Heart right ventricle (tissue), 16 donors: ENCODE measurements around the gene SLC41A2. TPM values are rescaled to one million over a fixed set of nuclear protein-coding genes. Genes with fewer than 3 reads are reported as not detected.

Experiments used
- ATAC-seq, 8 donors: fragments of 200-7000 bp; cut with Tn5 transposase; one replicate each; pipeline ENCODE4 v1.9.1; 2020; ENCODE audit warnings: mild to moderate bottlenecking in 8 of 8, moderate library complexity in 8 of 8, moderate number of reproducible peaks in 1 of 8
- DNase-seq, 2 donors: peaks; one replicate each; pipeline ENCODE4 v3.0.0-alpha.2; 2020
- H3K27ac ChIP-seq, 10 donors: fragments of 200-600 bp; sonication (generic) in 2 of 10; one replicate each; pipeline versions ENCODE4 v1.5.0 to v1.8.0; 2020 to 2022; ENCODE audit warnings: mild to moderate bottlenecking in 3 of 10
- H3K27me3 ChIP-seq, 7 donors: fragments of 200-600 bp; one replicate each; pipeline ENCODE4 v1.8.0; 2021 to 2022; ENCODE audit warnings: mild to moderate bottlenecking in 2 of 7
- H3K36me3 ChIP-seq, 9 donors: fragments of 200-600 bp; sonication (generic) in 1 of 9; one replicate each; pipeline versions ENCODE4 v1.5.0 to v1.8.0; 2020 to 2022; ENCODE audit warnings: mild to moderate bottlenecking in 2 of 9
- H3K4me1 ChIP-seq, 9 donors: fragments of 200-600 bp; sonication (generic) in 1 of 9; one replicate each; pipeline versions ENCODE4 v1.5.0 to v1.8.0; 2020 to 2022; ENCODE audit warnings: mild to moderate bottlenecking in 4 of 9
- H3K4me3 ChIP-seq, 10 donors: fragments of 200-600 bp; sonication (generic) in 2 of 10; one replicate each; pipeline versions ENCODE4 v1.5.0 to v1.8.0; 2020 to 2022; ENCODE audit warnings: mild to moderate bottlenecking in 7 of 10, moderate library complexity in 2 of 10
- H3K9me3 ChIP-seq, 11 donors: fragments of 200-600 bp in 10 of 11; sonication (generic) in 2 of 11; one replicate each; pipeline versions ENCODE4 v1.5.0 to v1.8.0; 2013 to 2022; ENCODE audit warnings: mild to moderate bottlenecking in 2 of 11, control low read depth in 1 of 11, moderate library complexity in 1 of 11
- CTCF ChIP-seq, 9 donors: fragments of 200-600 bp; sonication (generic) in 2 of 9; IDR thresholded peaks; one replicate each; pipeline versions ENCODE4 v1.5.0 to v1.8.0; 2021 to 2022; ENCODE audit warnings: antibody characterized with exemption in 9 of 9, mild to moderate bottlenecking in 5 of 9, moderate library complexity in 1 of 9
- WGBS, 2 donors: extraction: QIAGEN DNeasy Blood & Tissue Kit; methylation state at CpG; one replicate each; pipeline ENCODE4 v1.1.7; 2013; ENCODE audit warnings: inconsistent platforms in 1 of 2; 5-methylcytosine and 5-hydroxymethylcytosine counted together
- intact Hi-C, 10 donors: fragments of 100-400 bp; cut with DNase I; formaldehyde crosslinking; loops; one replicate each; pipeline versions ENCODE4 v1.11.1 to v1.14.2; 2022
- polyA plus RNA-seq, 2 donors: library from polyadenylated mRNA; stranded (reverse); fragments of 200-250 nt; gene quantifications; one replicate each; pipeline ENCODE4 v1.2.3, GENCODE V29; 2013
- total RNA-seq, 10 donors: library from RNA; stranded (reverse); fragmentation: NEBNext Ultra II Directional in 3 of 10; extraction: Animal tissue kit (Norgen Biotek cat#: 25700) in 3 of 10; gene quantifications; one replicate each; pipeline versions ENCODE4 v1.2.1 to v1.2.4, GENCODE V29; 2021 to 2023
- donor health status: Arrhythmogenic right ventricular cardiomyopathy.
- donor health status: ischemic (EF 13 %, LVEDD 7.1; RV severe dilation, severe dysfunction).
- donor health status: healthy with polysubstance abuse.
- donor health status: DM: no; HTN: yes; CAD: no.
- donor health status: DM: no; HTN: no; CAD: no.
- donor health status: ischemic (EF 25% LVEDD 6.9; RV normal size, moderate dysfunction).
- donor health status: ischemic (EF 25% LVEDD 5.7; RV mildly dilated, moderate dysfunction).
- donor health status: healthy.
- donor health status: DM: yes; HTN: yes; CAD: no.
- donor health status: Ischemic cardiomyopathy.
- donor health status: ischemic (EF 35%, LVEDD 5.7; RV mildly dilated, moderate dysfunction).
- donor health status: nonischemic (EF 11% LVEDD 7.7; RV severe dilation, severe dysfunction).
- donor health status: DM: yes; HTN: yes; CAD: no.
- donor health status: PGD.
- donor health status: ischemic (EF 29% LVEDD 5.4; RV normal size, mild dysfunction).
- donor health status: nonischemic (EF 23%, LVEDD 6.1; RV moderate dilation, normal function).

The SLC41A2 gene
- total and polyA plus RNA-seq, 12 donors, result 0.37 to 9.2 (median 2.9) TPM

GRCh38 chr12:104942075-104942474, 16.0 kb downstream of the SLC41A2 start:
- Histone ChIP-seq H3K36me3 (no peaks in the 10 kb centered on the region), H3K9me3 (peaks cover 0 to 7% (median 0%) of the 10 kb centered on the region in 11 donors), H3K4me1 (no peaks in the 10 kb centered on the region), H3K27ac (no peak overlapping the region), H3K27me3 (peaks cover 0 to 5% (median 0%) of the 10 kb centered on the region in 7 donors), H3K4me3 (no peak overlapping the region)
- no peak for ATAC-seq
- no peak for TF ChIP-seq CTCF (IDR thresholded peaks at IDR 0.05)
- DNase-seq, result no peak
- WGBS, 2 donors, result 88 to 96% methylated on average over 4 of the region's 4 CpGs
- intact Hi-C loops, result no loop called here

- H3K36me3 ChIP-seq, result no peaks in the 10 kb centered on the region
- no peak overlapping the region for H3K4me3 ChIP-seq
- no peaks in the 10 kb centered on the region for H3K4me1 ChIP-seq
- TF ChIP-seq CTCF (IDR thresholded peaks at IDR 0.05), result no peak
- DNase-seq (no peak), ATAC-seq (no peak)
- peaks cover 0 to 5% (median 0%) of the 10 kb centered on the region in 7 donors for H3K27me3 ChIP-seq
- intact Hi-C loops, result no loop called here
- WGBS, 2 donors, result 91 to 95% methylated on average over 3 of the region's 3 CpGs
- H3K27ac ChIP-seq, result no peak overlapping the region
- H3K9me3 ChIP-seq, result peaks cover 0 to 7% (median 0%) of the 10 kb centered on the region in 11 donors
Observed at GRCh38 chr12:104941454-104941853, 16.6 kb downstream of the SLC41A2 start.

GRCh38 chr12:104939089-104939488, 19.0 kb downstream of the SLC41A2 start:
- DNase-seq, result no peak
- Histone ChIP-seq H3K4me3 (no peak overlapping the region), H3K27ac (no peak overlapping the region), H3K27me3 (peaks cover 0 to 5% (median 0%) of the 10 kb centered on the region in 7 donors), H3K36me3 (no peaks in the 10 kb centered on the region), H3K9me3 (peaks cover 0 to 7% (median 0%) of the 10 kb centered on the region in 11 donors), H3K4me1 (no peaks in the 10 kb centered on the region)
- ATAC-seq, result no peak
- 80 to 86% methylated on average over 2 of the region's 2 CpGs for WGBS, 2 donors
- intact Hi-C loops, result no loop called here
- TF ChIP-seq CTCF (IDR thresholded peaks at IDR 0.05), result no peak

GRCh38 chr12:104938371-104938770, 19.7 kb downstream of the SLC41A2 start:
- DNase-seq (no peak), ATAC-seq (no peak)
- H3K4me1 ChIP-seq, result no peaks in the 10 kb centered on the region
- H3K27ac ChIP-seq, result no peak overlapping the region
- H3K4me3 ChIP-seq, result no peak overlapping the region
- H3K36me3 ChIP-seq, result no peaks in the 10 kb centered on the region
- 43 to 58% methylated on average over 3 of the region's 3 CpGs for WGBS, 2 donors
- intact Hi-C loops, result no loop called here
- peaks cover 0 to 5% (median 0%) of the 10 kb centered on the region in 7 donors for H3K27me3 ChIP-seq
- TF ChIP-seq CTCF (IDR thresholded peaks at IDR 0.05), result no peak
- peaks cover 0 to 5% (median 0%) of the 10 kb centered on the region in 11 donors for H3K9me3 ChIP-seq
